BE2C (cell line): ENCODE results near the gene ANXA7.

Source experiments
- DNase-seq: peaks from one replicate; pipeline ENCODE4 v3.0.0-alpha.2; 2020
- H3K27me3 ChIP-seq: fragments of 250-450 bp; sonication (Bioruptor Pico); 2 replicates; pipeline ENCODE4 v1.5.1; 2020; ENCODE audit warnings: mild to moderate bottlenecking
- H3K36me3 ChIP-seq: fragments of 250-450 bp; sonication (Bioruptor Pico); 2 replicates; pipeline ENCODE4 v1.5.1; 2020; ENCODE audit warnings: mild to moderate bottlenecking
- H3K4me1 ChIP-seq: fragments of 250-450 bp; sonication (Bioruptor Pico); 2 replicates; pipeline ENCODE4 v1.5.1; 2020
- H3K4me3 ChIP-seq: 2 replicates; pipeline ENCODE4 v1.5.1; 2011; ENCODE audit warnings: low read depth, low read length
- H3K9me3 ChIP-seq: fragments of 250-450 bp; sonication (Bioruptor Pico); 2 replicates; pipeline ENCODE4 v1.5.1; 2020
- CTCF ChIP-seq: IDR thresholded peaks from 2 replicates; pipeline ENCODE4 v1.5.1; 2012; ENCODE audit warnings: mild to moderate bottlenecking, low read depth, low read length

The ANXA7 gene

GRCh38 chr10:73359492-73359891, 54.4 kb downstream of the ANXA7 start:
- no peak for TF ChIP-seq CTCF
- Histone ChIP-seq H3K9me3 (no peaks in the 10 kb centered on the region), H3K36me3 (no peaks in the 10 kb centered on the region), H3K4me1 (no peaks in the 10 kb centered on the region), H3K27me3 (peaks cover 21% of the 10 kb centered on the region), H3K4me3 (peak overlapping the region; percentile 85)
- DNase-seq, result no peak

DNA sequence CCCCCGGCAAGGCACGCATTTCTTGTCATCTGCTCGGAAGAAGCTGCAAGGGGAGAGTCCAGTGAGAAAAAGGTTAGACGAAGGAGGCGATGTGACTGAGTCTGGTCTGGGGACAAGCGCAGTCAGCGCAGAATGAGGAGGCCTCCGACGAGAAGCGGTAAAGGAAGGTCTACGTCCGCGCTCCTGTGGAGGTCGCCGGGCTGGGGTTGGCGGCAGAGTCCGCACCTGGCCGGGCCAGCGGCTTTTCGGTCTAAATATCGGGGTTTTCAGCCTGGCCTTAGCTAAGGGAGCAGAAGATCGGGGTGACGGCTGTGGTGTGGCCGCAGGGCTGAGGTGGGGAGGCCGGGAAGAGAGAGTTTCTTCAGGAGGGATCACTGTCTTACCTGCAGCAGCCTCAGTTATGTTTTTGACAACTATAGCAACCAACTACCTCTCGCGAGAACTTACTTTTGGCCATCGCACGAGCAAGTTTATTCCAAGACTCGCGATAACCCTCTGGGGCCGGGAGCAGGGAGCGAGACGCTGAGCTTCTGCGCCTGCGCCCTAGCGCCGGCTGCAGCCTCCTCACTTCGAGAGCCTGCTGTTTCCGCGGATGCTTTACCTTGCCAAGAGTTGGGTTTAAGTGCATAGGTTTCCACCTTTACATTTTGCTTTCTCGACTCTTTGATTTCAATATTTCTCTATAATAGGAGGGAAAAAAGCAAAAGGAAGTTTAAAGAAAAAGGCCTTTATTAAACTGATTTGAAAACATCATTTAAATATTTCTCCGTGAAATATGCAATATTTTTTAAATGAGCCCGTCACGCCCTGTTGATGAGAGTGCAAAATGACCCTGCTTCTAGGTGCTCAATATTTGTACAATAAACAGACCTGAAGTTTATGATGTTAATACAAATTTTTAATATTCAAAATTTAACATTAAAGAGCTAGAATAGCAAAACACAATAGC, 55.3 kb downstream of the ANXA7 start, which contains the start of gene CFAP70:
Gene CFAP70 (minus strand): TSS at position 534 of the 949 bp plus-strand sequence. CDS start 4,068 bp downstream, outside the sequence.
- no peaks in the 10 kb centered on the region for H3K4me1 ChIP-seq
- H3K36me3 ChIP-seq, result no peaks in the 10 kb centered on the region
- no peak for TF ChIP-seq CTCF
- H3K4me3 ChIP-seq, result peak within 1 kb of the TSS; percentile 85
- DNase-seq, result peak; percentile 95
- H3K27me3 ChIP-seq, result peaks cover 30% of the 10 kb centered on the region
- no peaks in the 10 kb centered on the region for H3K9me3 ChIP-seq

DNA sequence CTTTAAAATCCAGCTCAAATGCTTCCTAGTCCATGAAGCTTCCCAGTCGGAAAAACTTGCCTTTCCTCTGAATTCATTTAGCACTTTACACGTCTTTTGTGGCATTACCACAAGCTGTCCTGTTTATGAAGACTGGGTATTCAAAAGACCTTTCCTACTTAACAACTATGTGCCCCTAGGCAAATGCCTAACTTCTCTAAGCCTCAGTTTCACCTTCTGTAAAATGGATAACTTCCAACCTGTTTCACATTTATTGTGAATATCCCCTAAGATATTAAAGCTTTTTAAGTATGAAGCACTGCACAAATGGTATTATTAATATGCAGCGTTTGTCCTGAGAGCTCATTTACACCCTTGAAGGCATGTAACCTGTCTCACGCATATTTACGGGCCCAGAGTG, 56.0 kb downstream of the ANXA7 start:
- Histone ChIP-seq H3K4me1 (no peaks in the 10 kb centered on the region), H3K4me3 (peak overlapping the region; percentile 85), H3K9me3 (no peaks in the 10 kb centered on the region), H3K36me3 (no peaks in the 10 kb centered on the region), H3K27me3 (peaks cover 37% of the 10 kb centered on the region)
- DNase-seq, result no peak
- TF ChIP-seq CTCF, result no peak

DNA sequence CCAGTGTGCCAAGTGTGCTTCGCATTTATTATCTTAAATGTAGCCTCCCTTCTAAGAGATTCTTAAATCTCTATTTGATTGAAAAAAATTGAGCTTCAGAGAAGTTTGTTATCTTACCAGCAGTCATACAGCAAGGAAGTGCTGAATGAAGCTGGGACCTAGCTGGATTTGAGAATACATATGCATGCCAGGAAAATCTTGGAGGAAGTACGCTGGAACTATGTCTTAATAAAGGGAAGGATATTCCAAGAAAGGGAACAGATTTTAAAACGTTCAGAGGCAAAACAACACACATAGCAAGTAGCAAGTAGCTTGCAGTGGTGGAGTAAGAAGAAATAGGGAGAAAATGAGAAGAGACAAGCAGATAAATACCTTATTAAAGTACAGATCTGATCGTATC, 56.7 kb downstream of the ANXA7 start:
- Histone ChIP-seq H3K27me3 (peaks cover 42% of the 10 kb centered on the region), H3K9me3 (no peaks in the 10 kb centered on the region), H3K4me1 (no peaks in the 10 kb centered on the region), H3K36me3 (no peaks in the 10 kb centered on the region), H3K4me3 (no peak overlapping the region)
- DNase-seq, result no peak
- no peak for TF ChIP-seq CTCF

DNA sequence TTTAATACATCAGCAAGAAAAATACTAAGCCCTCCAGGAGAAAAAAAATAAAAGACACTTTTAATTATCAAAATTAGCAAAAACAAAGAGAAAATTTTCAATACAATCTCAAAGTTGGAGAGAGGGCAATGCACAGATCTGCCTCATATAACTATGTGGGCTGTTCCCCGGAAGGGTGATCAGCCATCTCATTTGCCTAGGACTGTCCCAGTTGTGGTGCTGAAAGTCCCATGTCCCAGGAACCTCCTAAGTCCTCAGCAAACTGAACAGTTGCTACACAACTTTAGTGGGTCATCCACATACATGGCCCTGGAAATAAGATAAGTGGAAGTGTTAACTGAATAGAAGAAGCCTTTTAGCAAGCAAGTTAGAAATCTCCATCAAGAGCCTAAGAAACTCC, 69.6 kb downstream of the ANXA7 start:
- no peaks in the 10 kb centered on the region for H3K36me3 ChIP-seq
- H3K9me3 ChIP-seq, result no peaks in the 10 kb centered on the region
- H3K4me1 ChIP-seq, result no peaks in the 10 kb centered on the region
- H3K27me3 ChIP-seq, result peaks cover 3% of the 10 kb centered on the region
- no peak for DNase-seq
- no peak overlapping the region for H3K4me3 ChIP-seq
- no peak for TF ChIP-seq CTCF

DNA sequence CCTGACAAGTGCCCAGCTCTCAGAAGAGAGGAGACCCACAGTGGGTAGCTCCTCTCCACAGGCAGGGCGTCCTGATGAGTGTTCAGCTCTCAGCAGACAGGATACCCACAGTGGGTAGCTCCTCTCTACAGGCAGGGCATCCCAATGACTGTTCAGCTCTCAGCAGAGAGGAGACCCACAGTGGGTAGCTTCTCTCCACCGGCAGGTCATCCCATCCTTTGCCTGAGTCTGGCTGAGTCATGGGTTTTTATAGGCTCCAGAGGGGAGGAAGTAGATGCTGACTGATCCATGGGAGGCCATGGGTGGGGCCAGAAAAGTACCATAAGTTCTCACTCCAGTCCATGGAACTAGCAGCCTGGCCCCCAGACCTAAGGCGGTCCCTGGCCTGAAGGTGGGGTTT, 73.7 kb downstream of the ANXA7 start:
- Histone ChIP-seq H3K4me1 (no peaks in the 10 kb centered on the region), H3K4me3 (no peak overlapping the region), H3K9me3 (no peaks in the 10 kb centered on the region), H3K27me3 (no peaks in the 10 kb centered on the region), H3K36me3 (no peaks in the 10 kb centered on the region)
- TF ChIP-seq CTCF, result no peak
- DNase-seq, result no peak
